Left cardiac atrium (tissue), 4 donors: ENCODE data around the gene FUBP3. TPM values are rescaled to one million over a fixed set of nuclear protein-coding genes. Genes with fewer than 3 reads are reported as not detected.

ENCODE experiments used
- ATAC-seq, 2 donors: fragments of 200-7000 bp; cut with Tn5 transposase; one replicate each; pipeline ENCODE4 v1.9.1; 2020; ENCODE audit warnings: mild to moderate bottlenecking in 2 of 2, moderate library complexity in 2 of 2
- DNase-seq: peaks from one replicate; pipeline ENCODE4 v3.0.0-alpha.2; 2020
- intact Hi-C, 2 donors: fragments of 100-400 bp; cut with DNase I; formaldehyde crosslinking; loops; one replicate each; pipeline versions ENCODE4 v1.14.1 to v1.15.1; 2022 to 2023
- total RNA-seq, 2 donors: library from RNA; stranded (reverse); fragmentation: NEBNext Ultra II Directional; extraction: Animal tissue kit (Norgen Biotek cat#: 25700); gene quantifications; one replicate each; pipeline ENCODE4 v1.2.1, GENCODE V29; 2021
- donor health status: DM: no; HTN: yes; CAD: no.
- donor health status: DM: no; HTN: yes; CAD: no; lungs with severe emphysema.
- donor health status: DM: yes; HTN: yes; CAD: no.
- donor health status: Dilated cardiomyopathy.

The FUBP3 gene
- total RNA-seq, 2 donors from 2014 or later = 22.4 to 34.8 TPM

GRCh38 chr9:130598188-130598587 lies 18.8 kb downstream of the FUBP3 start:
- intact Hi-C loops = no loop called here

GRCh38 chr9:130599625-130600024 lies 20.2 kb downstream of the FUBP3 start:
- ATAC-seq (no peak), DNase-seq (no peak)
- intact Hi-C loops = no loop called here

More at GRCh38 chr9:130598188-130598587, 18.8 kb downstream of the FUBP3 start:
- DNase-seq (no peak), ATAC-seq (no peak)

GRCh38 chr9:130601100-130601499 lies 21.7 kb downstream of the FUBP3 start:
- ATAC-seq (no peak), DNase-seq (no peak)
- intact Hi-C loops = no loop called here

- DNase-seq (no peak), ATAC-seq (no peak)
Measured at GRCh38 chr9:130604295-130604694, 24.9 kb downstream of the FUBP3 start.

GRCh38 chr9:130606887-130607600 lies 27.7 kb downstream of the FUBP3 start:
- no peak for DNase-seq
- intact Hi-C loops = no loop called here
- ATAC-seq = peak in 1 of 2 donors; percentile 66

More at GRCh38 chr9:130604295-130604694, 24.9 kb downstream of the FUBP3 start:
- intact Hi-C loops = no loop called here

- DNase-seq (no peak), ATAC-seq (peak; percentile 24 to 80)
- intact Hi-C loops = no loop called here
Measured at GRCh38 chr9:130607640-130608420, 28.5 kb downstream of the FUBP3 start.

- intact Hi-C loops = no loop called here
- no peak for DNase-seq
- ATAC-seq = no peak
Measured at GRCh38 chr9:130608554-130609134, 29.3 kb downstream of the FUBP3 start.

GRCh38 chr9:130609163-130609562 lies 29.8 kb downstream of the FUBP3 start:
- intact Hi-C loops = no loop called here
- DNase-seq (no peak), ATAC-seq (no peak)

- ATAC-seq = peak; percentile 77 to 90
- intact Hi-C loops = no loop called here
- DNase-seq = no peak
Measured at GRCh38 chr9:130610862-130611707, 31.7 kb downstream of the FUBP3 start.

GRCh38 chr9:130616451-130616850 lies 37.1 kb downstream of the FUBP3 start:
- DNase-seq = no peak
- ATAC-seq = no peak
- intact Hi-C loops = no loop called here

- ATAC-seq = no peak
- DNase-seq = no peak
- intact Hi-C loops = no loop called here
Measured at GRCh38 chr9:130623466-130623865, 44.1 kb downstream of the FUBP3 start.

- intact Hi-C loops = no loop called here
- DNase-seq = no peak
- no peak for ATAC-seq
Measured at GRCh38 chr9:130624154-130624553, 44.8 kb downstream of the FUBP3 start.

GRCh38 chr9:130626249-130626996 lies 47.0 kb downstream of the FUBP3 start:
- DNase-seq (peak; percentile 41), ATAC-seq (peak in 1 of 2 donors; percentile 27)
- intact Hi-C loops = loop anchor here in 1 of 2 donors (5.0 kb wide), 1 partner anchor 56 kb away; no protein-coding TSS in a partner anchor

GRCh38 chr9:130627051-130627450 lies 47.7 kb downstream of the FUBP3 start:
- ATAC-seq (no peak), DNase-seq (no peak)
- intact Hi-C loops = loop anchor here in 1 of 2 donors (5.0 kb wide), 1 partner anchor 55 kb away; no protein-coding TSS in a partner anchor

GRCh38 chr9:130627896-130628792 lies 48.8 kb downstream of the FUBP3 start:
- ATAC-seq (peak in 1 of 2 donors; percentile 10), DNase-seq (no peak)
- intact Hi-C loops = loop anchor here in 1 of 2 donors (5.0 kb wide), 1 partner anchor 54 kb away; no protein-coding TSS in a partner anchor

GRCh38 chr9:130629443-130630070 lies 50.2 kb downstream of the FUBP3 start:
- ATAC-seq (peak; percentile 12 to 20), DNase-seq (no peak)
- intact Hi-C loops = loop anchor here in 1 of 2 donors (5.0 kb wide), 1 partner anchor 53 kb away; no protein-coding TSS in a partner anchor

- DNase-seq = no peak
- no peak for ATAC-seq
- intact Hi-C loops = no loop called here
Measured at GRCh38 chr9:130630071-130630450, 50.7 kb downstream of the FUBP3 start.
